NCI-H2196 (cell line): ENCODE measurements around the gene CD200R1L.

Experiments used
- DNase-seq: peaks from one replicate; lab custom pipeline; 2025; ENCODE audit not compliant: unreplicated experiment; lab: John Stamatoyannopoulos, UW

CD200R1L gene

GRCh38 chr3:112822064-112823055 lies 24.3 kb downstream of the CD200R1L start:
- no peak for DNase-seq

GRCh38 chr3:112818289-112818688 lies 28.4 kb downstream of the CD200R1L start:
- DNase-seq = no peak

DNA sequence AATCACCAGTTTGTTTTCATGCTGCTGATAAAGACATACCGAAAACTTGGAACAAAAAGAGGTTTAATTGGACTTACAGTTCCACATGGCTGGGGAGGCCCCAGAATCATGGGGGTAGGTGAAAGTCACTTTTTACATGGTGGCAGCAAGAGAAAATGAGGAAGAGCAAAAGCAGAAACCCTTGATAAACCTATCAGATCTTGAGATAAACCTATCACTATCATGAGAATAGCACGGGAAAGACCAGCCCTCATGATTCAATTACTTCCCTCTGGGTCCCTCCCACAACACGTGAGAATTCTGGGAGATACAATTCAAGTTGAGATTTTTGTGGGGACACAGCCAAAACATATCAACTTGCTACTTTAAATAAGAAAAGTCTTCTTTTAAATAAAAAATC lies 28.9 kb downstream of the CD200R1L start:
- no peak for DNase-seq

GRCh38 chr3:112817271-112817670 lies 29.4 kb downstream of the CD200R1L start:
- no peak for DNase-seq

- DNase-seq = no peak
Observed at GRCh38 chr3:112815981-112816380, 30.7 kb downstream of the CD200R1L start.

DNA sequence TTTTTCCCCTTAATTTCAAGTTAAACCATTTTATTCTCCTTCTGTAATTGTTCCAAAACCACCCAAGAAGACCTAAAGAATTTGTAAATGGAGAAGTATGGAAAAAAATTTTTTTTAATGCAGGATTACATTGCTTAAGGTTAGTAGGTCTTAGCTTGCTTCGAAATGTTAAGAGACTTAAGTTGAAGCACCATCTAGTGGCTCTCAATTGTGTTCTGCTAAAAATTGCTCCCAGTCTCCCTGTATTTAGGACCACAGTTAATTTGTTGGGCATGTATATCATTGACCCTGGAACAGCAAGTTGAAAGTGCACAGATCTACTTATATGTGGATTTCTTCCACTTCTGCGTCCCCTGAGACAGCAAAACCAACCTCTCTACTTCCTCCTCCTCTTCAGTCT lies 32.4 kb downstream of the CD200R1L start:
- peak; percentile 11 for DNase-seq

- DNase-seq = no peak
Observed at GRCh38 chr3:112813723-112814171, 32.9 kb downstream of the CD200R1L start.

DNA sequence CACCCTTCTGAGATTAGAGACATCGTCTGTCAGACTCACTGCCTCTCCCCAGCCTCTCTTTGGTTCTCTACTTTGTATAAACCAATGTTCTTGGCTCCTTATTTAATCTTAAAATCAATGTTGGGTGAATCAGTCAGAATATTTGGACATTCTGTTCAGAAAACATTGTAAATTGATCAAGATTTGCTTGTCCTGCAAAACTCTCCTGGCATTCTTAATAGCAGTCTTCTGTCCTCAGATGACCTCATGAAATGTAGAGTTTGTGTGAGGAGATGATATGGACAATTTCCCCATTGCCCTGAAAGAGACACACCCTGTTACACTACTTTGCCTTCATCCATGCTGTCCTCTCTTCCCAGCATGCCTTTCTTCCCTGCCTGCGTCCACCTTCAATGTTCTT lies 33.6 kb downstream of the CD200R1L start:
- DNase-seq = no peak

DNA sequence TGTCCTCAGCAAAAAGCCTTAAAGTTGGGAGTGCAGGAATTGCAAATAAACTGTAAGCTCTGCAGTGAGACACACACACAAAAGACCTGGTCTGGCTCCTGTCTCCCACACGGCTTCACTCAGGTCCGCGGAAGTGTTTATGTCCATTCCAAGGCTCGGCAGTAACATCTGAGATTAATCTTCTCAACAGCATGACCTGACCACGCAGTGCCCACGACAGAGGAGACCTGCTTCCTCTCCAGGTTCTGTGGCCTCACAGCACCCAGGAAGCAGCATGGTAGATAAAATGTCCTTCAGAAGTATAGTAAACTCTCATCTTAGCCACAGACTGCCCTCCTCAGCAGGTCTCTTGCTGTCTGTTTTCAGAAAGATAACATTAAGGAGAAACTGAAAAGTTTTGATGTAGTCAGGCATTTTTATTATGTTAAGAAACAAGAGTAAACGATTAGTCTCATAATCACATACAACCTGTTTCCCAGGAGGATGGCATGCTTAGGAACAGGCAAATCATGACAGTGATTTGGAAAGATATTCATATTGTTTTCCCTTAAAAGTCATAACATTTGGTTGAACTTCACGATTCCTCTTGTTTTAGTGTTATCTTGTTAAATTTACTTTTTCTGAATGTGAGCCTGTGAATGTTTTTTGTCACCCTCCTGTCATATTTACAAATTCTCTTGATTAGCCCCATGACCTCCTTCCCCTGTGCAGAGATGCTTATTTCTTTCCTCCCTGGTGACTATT lies 34.6 kb downstream of the CD200R1L start:
- DNase-seq = no peak

GRCh38 chr3:112811131-112811884 lies 35.4 kb downstream of the CD200R1L start:
- DNase-seq = no peak

- DNase-seq = no peak
Observed at GRCh38 chr3:112810561-112810960, 36.1 kb downstream of the CD200R1L start.

DNA sequence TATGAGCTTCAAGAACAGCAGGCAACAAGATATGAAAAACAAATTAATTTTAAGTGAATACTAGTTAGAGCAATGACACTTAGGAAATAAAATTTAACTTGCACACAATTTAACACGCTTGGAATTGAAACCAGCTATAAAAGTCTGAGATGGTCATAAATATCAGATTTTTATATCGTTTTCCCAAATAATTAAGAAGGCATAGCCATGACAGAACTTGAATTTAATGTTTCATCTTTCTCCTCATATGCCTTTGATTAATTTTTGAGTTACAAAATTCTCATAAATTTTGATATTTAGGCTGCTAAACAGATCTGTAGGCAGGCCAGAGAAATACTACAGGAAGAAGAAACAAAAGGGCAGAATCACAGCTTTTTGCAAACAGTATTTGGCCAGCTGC lies 38.5 kb downstream of the CD200R1L start:
- no peak for DNase-seq

DNA sequence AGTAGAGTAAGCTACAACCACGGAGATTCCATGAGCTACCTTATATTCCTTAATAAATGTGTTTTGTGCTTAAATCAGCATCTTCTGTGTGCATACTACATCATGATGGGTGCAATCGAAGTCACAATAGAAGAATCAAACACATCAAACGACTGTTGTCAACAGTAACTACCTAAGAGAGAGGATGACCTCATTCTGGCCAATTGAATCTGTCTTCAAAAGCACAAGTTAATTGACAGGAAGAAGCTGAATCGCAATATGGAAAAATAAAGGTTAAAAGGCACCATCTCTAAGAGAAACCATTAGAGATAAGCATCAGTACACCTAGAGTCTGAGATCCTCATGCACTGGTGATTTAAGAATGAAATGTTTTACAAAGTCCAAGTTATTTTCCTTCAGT lies 39.0 kb downstream of the CD200R1L start:
- DNase-seq = no peak

GRCh38 chr3:112806903-112807302 lies 39.8 kb downstream of the CD200R1L start:
- DNase-seq = no peak

GRCh38 chr3:112805126-112805525 lies 41.5 kb downstream of the CD200R1L start:
- DNase-seq = no peak

- no peak for DNase-seq
Observed at GRCh38 chr3:112804021-112804420, 42.6 kb downstream of the CD200R1L start.

- no peak for DNase-seq
Observed at GRCh38 chr3:112803467-112803866, 43.2 kb downstream of the CD200R1L start.

- no peak for DNase-seq
Observed at GRCh38 chr3:112802338-112802737, 44.3 kb downstream of the CD200R1L start.

DNA sequence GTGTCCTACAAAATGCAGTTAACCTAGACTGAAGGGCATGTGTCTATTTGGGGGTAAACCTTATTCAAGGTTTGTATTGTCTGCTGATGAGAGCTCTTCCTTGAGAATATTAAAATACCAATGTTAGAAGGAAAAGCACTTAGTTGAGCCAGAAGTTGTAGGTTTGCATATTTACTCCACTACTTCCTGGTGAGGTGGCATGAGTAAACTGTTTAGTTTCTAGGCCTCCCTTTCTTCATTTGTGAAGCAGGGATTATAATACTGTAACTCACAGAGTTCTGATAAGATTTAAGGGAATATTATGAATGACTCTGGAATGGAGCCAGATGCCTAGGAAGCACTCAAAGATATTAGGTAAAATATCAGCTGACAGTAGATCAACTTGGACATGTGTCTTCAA lies 46.7 kb downstream of the CD200R1L start:
- no peak for DNase-seq

GRCh38 chr3:112794622-112795172 lies 52.0 kb downstream of the CD200R1L start:
- no peak for DNase-seq
